DND-41 (cell line): Measurements from ENCODE around the gene LAPTM4A.

Source experiments
- CTCF ChIP-seq: IDR thresholded peaks from 2 replicates; pipeline ENCODE4 v1.5.1; 2012; ENCODE audit warnings: borderline replicate concordance, low read length, moderate library complexity, mild to moderate bottlenecking; ENCODE audit not compliant: poor library complexity, severe bottlenecking; ENCODE audit errors: extremely low read depth
- EZH2 ChIP-seq: IDR thresholded peaks from 3 replicates; pipeline ENCODE4 v1.6.1; 2012; ENCODE audit warnings: borderline replicate concordance, low read depth, mild to moderate bottlenecking, moderate library complexity, low read length, inconsistent platforms; ENCODE audit not compliant: severe bottlenecking

GRCh38 chr2:20054931-20055330 is 3.5 kb upstream of the LAPTM4A start:
- TF ChIP-seq CTCF (no peak), EZH2 (no peak)
